HepG2 (cell line): ENCODE measurements around the gene CSNK1D. TPM values are rescaled to one million over a fixed set of nuclear protein-coding genes. Genes with fewer than 3 reads are reported as not detected.
A peak's percentile ranks its signal among the peaks of the same experiment; 100 is the strongest.

Experiments used
- ATAC-seq: fragments of 200-7000 bp; cut with Tn5 transposase; 3 replicates; pipeline ENCODE4 v1.9.1; 2020; ENCODE audit warnings: mild to moderate bottlenecking, moderate library complexity
- BruUV-seq: library from RNA; stranded (reverse); fragments of 400-500 nt; replicated peaks from 2 replicates; lab custom pipeline; 2021; lab: Mats Ljungman, UMichigan
- CTCF ChIA-PET: fragments of 300-600 bp; formaldehyde crosslinking; extraction: SDS; loops from one replicate; lab custom pipeline; 2021; ENCODE audit warnings: low total read pairs, inconsistent platforms, low intra/inter-chr PET ratio; lab: Yijun Ruan, JAX
- POLR2A ChIA-PET: fragments of 350-600 bp; sonication (Branson Sonifier 250); formaldehyde crosslinking; loops from one replicate; lab custom pipeline; 2020; ENCODE audit warnings: antibody characterized with exemption, inconsistent platforms; lab: Yijun Ruan, JAX
- DNase-seq: peaks from one replicate; pipeline ENCODE4 v3.0.0-alpha.2; 2015; ENCODE audit warnings: low spot score
- FAIRE-seq: peaks from 3 replicates; lab custom pipeline; 2011; peaks lifted over from hg19 to GRCh38; lab: Jason Lieb, UNC
- H2AFZ ChIP-seq: one replicate; pipeline ENCODE4 v1.6.1; 2011; ENCODE audit warnings: low read length, inconsistent platforms
- H3K27ac ChIP-seq: fragments of 300-600 bp; 3 replicates; pipeline ENCODE4 v1.8.0; 2011; ENCODE audit warnings: mixed run types, mild to moderate bottlenecking, mixed read lengths, low read length, inconsistent platforms; ENCODE audit not compliant: insufficient read depth; ENCODE audit errors: extremely low read length
- H3K27me3 ChIP-seq, 2 experiments: fragments of 200-600 bp in 1 of 2; 2 replicates in 1 of 2; 3 replicates in 1 of 2; pipeline versions ENCODE4 v1.6.0 to v1.8.0; 2011; ENCODE audit warnings: low read length in 2 of 2, mild to moderate bottlenecking in 2 of 2, moderate library complexity in 2 of 2, inconsistent platforms in 1 of 2; ENCODE audit not compliant: insufficient read depth in 2 of 2, control insufficient read depth in 1 of 2
- H3K36me3 ChIP-seq, 2 experiments: fragments of 200-600 bp in 1 of 2; replicated peaks in 1 of 2; 2 replicates in 1 of 2; 3 replicates in 1 of 2; pipeline versions ENCODE4 v1.5.1 to v1.8.0; 2011; ENCODE audit warnings: low read length in 2 of 2, inconsistent platforms in 1 of 2; ENCODE audit not compliant: insufficient read depth in 2 of 2, control insufficient read depth in 1 of 2
- H3K4me1 ChIP-seq: 2 replicates; pipeline ENCODE4 v1.5.1; 2012; ENCODE audit warnings: low read length, inconsistent platforms; ENCODE audit not compliant: insufficient read depth
- H3K4me2 ChIP-seq: 2 replicates; pipeline ENCODE4 v1.6.0; 2011; ENCODE audit warnings: low read depth, low read length, inconsistent platforms
- H3K4me3 ChIP-seq, 3 experiments: fragments of 200-600 bp in 1 of 3; sonication (generic), shearing (Covaris generic) in 1 of 3; replicated peaks in 1 of 3; 2 replicates each; pipeline ENCODE4 v1.5.1; 2011 to 2016; ENCODE audit warnings: low read length in 3 of 3, inconsistent platforms in 2 of 3, low read depth in 2 of 3, mild to moderate bottlenecking in 2 of 3, control low read depth in 1 of 3, mixed read lengths in 1 of 3; ENCODE audit not compliant: insufficient read depth in 1 of 3
- H3K79me2 ChIP-seq: one replicate; pipeline ENCODE4 v1.6.1; 2011; ENCODE audit warnings: low read length, inconsistent platforms; ENCODE audit not compliant: insufficient read depth
- H3K9ac ChIP-seq: 2 replicates; pipeline ENCODE4 v1.6.0; 2011; ENCODE audit warnings: mild to moderate bottlenecking, low read depth, low read length, inconsistent platforms; ENCODE audit not compliant: insufficient read depth
- H3K9me3 ChIP-seq: 2 replicates; pipeline ENCODE4 v1.5.1; 2012; ENCODE audit warnings: mild to moderate bottlenecking, low read length
- H4K20me1 ChIP-seq: 2 replicates; pipeline ENCODE4 v1.6.0; 2011; ENCODE audit warnings: inconsistent platforms, mild to moderate bottlenecking, low read length, moderate library complexity; ENCODE audit not compliant: insufficient read depth
- HDAC6 ChIP-seq: fragments of 200-600 bp; sonication (generic); IDR thresholded peaks from 2 replicates; pipeline ENCODE4 v1.7.0; 2017; ENCODE audit warnings: mild to moderate bottlenecking, antibody characterized with exemption, low read length, low read depth
- HOXA9 ChIP-seq: sonication (generic); formaldehyde crosslinking; IDR thresholded peaks from 2 replicates; pipeline ENCODE4 v1.8.1; 2022; ENCODE audit warnings: missing genetic modification reagents, mild to moderate bottlenecking, moderate library complexity, borderline replicate concordance
- ISX ChIP-seq: sonication (generic); formaldehyde crosslinking; conservative IDR thresholded peaks from 2 replicates; pipeline ENCODE4 v1.5.0; 2020; ENCODE audit warnings: missing genetic modification reagents
- NR2F6 ChIP-seq, 2 experiments: IDR thresholded peaks; 2 replicates each; pipeline ENCODE4 v1.6.1; 2016; ENCODE audit warnings: antibody characterized with exemption in 1 of 2, mild to moderate bottlenecking in 1 of 2
- PCBP1 ChIP-seq: fragments of 200-400 bp; formaldehyde crosslinking; IDR thresholded peaks from 2 replicates; pipeline ENCODE4 v1.6.1; 2017; ENCODE audit warnings: mild to moderate bottlenecking, low read depth, low read length, borderline replicate concordance
- ZMYM3 ChIP-seq: sonication (generic); formaldehyde crosslinking; IDR thresholded peaks from 2 replicates; pipeline ENCODE4 v1.5.1; 2020; ENCODE audit warnings: mild to moderate bottlenecking, missing genetic modification reagents
- ZNF629 ChIP-seq: sonication (generic); formaldehyde crosslinking; conservative IDR thresholded peaks from 2 replicates; pipeline ENCODE4 v1.5.0; 2020; ENCODE audit warnings: missing genetic modification reagents
- whole genome bisulfite sequencing: methylation state at CpG from one replicate; pipeline ENCODE4 v1.1.6; 2017; ENCODE audit warnings: low lambda C conversion rate; 5-methylcytosine and 5-hydroxymethylcytosine counted together
- in situ Hi-C: cut with HindIII; loops from 2 replicates; pipeline ENCODE4 v1.10.0; 2017; ENCODE audit warnings: low pct_unique_long_range_greater_than_20kb; ENCODE audit not compliant: extremely low pct_ligation_motif_present
- intact Hi-C: fragments of 100-400 bp; cut with micrococcal nuclease; formaldehyde crosslinking; loops from one replicate; pipeline ENCODE4 v1.10.0; 2022; ENCODE audit not compliant: unreplicated experiment
- polyA plus RNA-seq, 8 experiments: library from polyadenylated mRNA; depleted of rRNA in 3 of 8; stranded (reverse) in 7 of 8; unstranded in 1 of 8; fragments of >200 nt; fragmentation: Illumina TruSeq in 4 of 8; extraction: Trizol in 4 of 8; gene quantifications; 2 replicates each; pipeline versions ENCODE4 v1.2.1 to v1.2.3, GENCODE V29; 2011 to 2016; ENCODE audit warnings: low read depth in 4 of 8, missing spikeins in 1 of 8, mixed read lengths in 1 of 8; ENCODE audit not compliant: insufficient read depth in 1 of 8
- total RNA-seq, 5 experiments: library from RNA; depleted of rRNA; stranded (reverse); fragments of >200 nt; fragmentation: Illumina TruSeq; extraction: Trizol; gene quantifications; 2 replicates each; pipeline ENCODE4 v1.2.3, GENCODE V29; 2016; ENCODE audit warnings: low read depth in 1 of 5
- TF ChIP-seq, protein P1 (sequence below): sonication (generic); formaldehyde crosslinking; IDR thresholded peaks from 2 replicates; pipeline ENCODE4 v1.8.0; 2022; ENCODE audit warnings: missing genetic modification reagents, mild to moderate bottlenecking, moderate library complexity, borderline replicate concordance
- TF ChIP-seq, protein P2 (sequence below): sonication (generic); formaldehyde crosslinking; IDR thresholded peaks from 2 replicates; pipeline ENCODE4 v1.5.0; 2020; ENCODE audit warnings: mild to moderate bottlenecking, missing genetic modification reagents, borderline replicate concordance
- TF ChIP-seq, protein P3 (sequence below): sonication (generic); formaldehyde crosslinking; IDR thresholded peaks from 2 replicates; pipeline ENCODE4 v1.9.0; 2021; ENCODE audit warnings: missing genetic modification reagents, borderline replicate concordance

Gene CSNK1D
- total and polyA plus RNA-seq, 2 of the 13 experiments (the other 11 are each of a cell fraction or from before 2014, with no cell fraction given): 31.5 to 128 TPM

DNA sequence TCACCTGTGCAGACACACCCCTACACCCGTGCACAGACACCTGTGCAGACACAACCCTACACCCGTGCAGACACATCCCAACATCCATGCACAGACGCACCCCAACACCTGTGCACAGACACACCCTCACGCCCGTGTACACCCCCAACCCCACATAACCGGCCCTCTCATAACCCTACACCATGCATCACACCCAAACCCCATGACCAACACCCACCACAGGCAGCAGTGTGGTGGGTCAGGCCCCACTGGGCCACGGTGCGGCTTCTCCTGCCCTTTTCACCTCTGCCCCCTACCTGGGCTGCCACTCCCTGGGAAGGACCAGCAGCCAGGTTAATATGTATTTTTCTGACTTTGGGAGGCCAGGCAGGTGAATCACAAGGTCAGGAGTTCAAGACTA is 48.8 kb downstream of the CSNK1D start:
- Histone ChIP-seq H3K9me3 (no peaks in the 10 kb centered on the region), H3K9ac (no peak overlapping the region), H3K4me3 (no peak overlapping the region), H3K79me2 (peaks cover 7% of the 10 kb centered on the region), H3K27ac (no peak overlapping the region), H3K4me2 (no peak overlapping the region), H3K27me3 (no peaks in the 10 kb centered on the region), H3K4me1 (peaks cover 60% of the 10 kb centered on the region), H4K20me1 (peaks cover 7% of the 10 kb centered on the region; the same call in 1 of the 2 replicates), H2AFZ (no peak overlapping the region), H3K36me3 (no peaks in the 10 kb centered on the region)
- ChIA-PET POLR2A (interaction anchor here (1.3 to 3.2 kb wide), 5 partner anchors 8 to 118 kb away, joined by 3 to 29 read pairs (median 9); partner anchors contain the start of gene CCDC57), CTCF (no interaction called here)
- ATAC-seq: no peak
- FAIRE-seq: no peak
- WGBS: 42% methylated on average over 8 of the region's 8 CpGs
- BruUV-seq: no TSS peak
- intact Hi-C loops (loop anchor here (1.0 kb wide), 1 partner anchor 7 kb away; no protein-coding TSS in a partner anchor), in situ Hi-C loops (no loop called here)
- DNase-seq: no peak
- TF ChIP-seq ISX (CRISPR knock-in tag): no peak
- TF ChIP-seq PCBP1: no peak
- TF ChIP-seq, protein P1, sequence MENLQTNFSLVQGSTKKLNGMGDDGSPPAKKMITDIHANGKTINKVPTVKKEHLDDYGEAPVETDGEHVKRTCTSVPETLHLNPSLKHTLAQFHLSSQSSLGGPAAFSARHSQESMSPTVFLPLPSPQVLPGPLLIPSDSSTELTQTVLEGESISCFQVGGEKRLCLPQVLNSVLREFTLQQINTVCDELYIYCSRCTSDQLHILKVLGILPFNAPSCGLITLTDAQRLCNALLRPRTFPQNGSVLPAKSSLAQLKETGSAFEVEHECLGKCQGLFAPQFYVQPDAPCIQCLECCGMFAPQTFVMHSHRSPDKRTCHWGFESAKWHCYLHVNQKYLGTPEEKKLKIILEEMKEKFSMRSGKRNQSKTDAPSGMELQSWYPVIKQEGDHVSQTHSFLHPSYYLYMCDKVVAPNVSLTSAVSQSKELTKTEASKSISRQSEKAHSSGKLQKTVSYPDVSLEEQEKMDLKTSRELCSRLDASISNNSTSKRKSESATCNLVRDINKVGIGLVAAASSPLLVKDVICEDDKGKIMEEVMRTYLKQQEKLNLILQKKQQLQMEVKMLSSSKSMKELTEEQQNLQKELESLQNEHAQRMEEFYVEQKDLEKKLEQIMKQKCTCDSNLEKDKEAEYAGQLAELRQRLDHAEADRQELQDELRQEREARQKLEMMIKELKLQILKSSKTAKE (CRISPR knock-in tag): 0 out of 2 replicates have a peak, but pooled peaks have one; percentile 27
- no peak for TF ChIP-seq HOXA9 (CRISPR knock-in tag)
- TF ChIP-seq NR2F6 (IDR thresholded peaks at IDR 0.05): peak; percentile 30; the same call in 1 of the 2 replicates
- TF ChIP-seq NR2F6 (CRISPR knock-in tag; IDR thresholded peaks at IDR 0.05): no peak

DNA sequence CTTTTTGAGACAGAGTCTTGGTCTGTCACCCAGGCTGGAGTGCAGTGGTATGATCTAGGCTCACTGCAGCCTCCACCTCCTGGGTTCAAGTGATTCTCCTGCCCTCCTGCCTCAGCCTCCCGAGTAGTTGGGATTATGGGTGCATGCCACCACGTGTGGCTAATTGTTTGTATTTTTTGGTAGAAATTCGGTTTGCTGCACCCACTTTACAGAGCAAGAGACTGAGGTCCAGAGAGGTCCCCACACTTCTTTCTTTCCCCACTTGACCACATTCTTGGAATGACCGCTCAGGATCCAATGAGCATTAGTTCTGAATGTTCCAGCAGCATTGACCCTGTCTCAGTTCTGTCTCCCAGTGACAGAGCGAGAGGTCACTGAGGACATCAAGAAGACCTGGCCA is 50.0 kb downstream of the CSNK1D start:
- no peak overlapping the region for H2AFZ ChIP-seq
- DNase-seq: no peak
- H3K9ac ChIP-seq: no peak overlapping the region
- ChIA-PET CTCF (no interaction called here), POLR2A (no interaction called here)
- no peaks in the 10 kb centered on the region for H3K79me2 ChIP-seq
- WGBS: 62% methylated on average over 5 of the region's 5 CpGs
- in situ Hi-C loops (no loop called here), intact Hi-C loops (no loop called here)
- no peak for ATAC-seq
- no peaks in the 10 kb centered on the region for H3K36me3 ChIP-seq
- H3K27ac ChIP-seq: no peak overlapping the region
- BruUV-seq: no TSS peak
- H3K27me3 ChIP-seq: no peaks in the 10 kb centered on the region
- no peaks in the 10 kb centered on the region for H4K20me1 ChIP-seq
- FAIRE-seq: no peak
- H3K4me1 ChIP-seq: peaks cover 71% of the 10 kb centered on the region
- no peak overlapping the region for H3K4me2 ChIP-seq
- H3K4me3 ChIP-seq: no peak overlapping the region
- no peaks in the 10 kb centered on the region for H3K9me3 ChIP-seq
- TF ChIP-seq ZMYM3 (CRISPR knock-in tag) (0 out of 2 replicates have a peak, but pooled peaks have one; percentile 41), HDAC6 (no peak), ZNF629 (CRISPR knock-in tag) (peak; percentile 91)
- TF ChIP-seq, protein P2, sequence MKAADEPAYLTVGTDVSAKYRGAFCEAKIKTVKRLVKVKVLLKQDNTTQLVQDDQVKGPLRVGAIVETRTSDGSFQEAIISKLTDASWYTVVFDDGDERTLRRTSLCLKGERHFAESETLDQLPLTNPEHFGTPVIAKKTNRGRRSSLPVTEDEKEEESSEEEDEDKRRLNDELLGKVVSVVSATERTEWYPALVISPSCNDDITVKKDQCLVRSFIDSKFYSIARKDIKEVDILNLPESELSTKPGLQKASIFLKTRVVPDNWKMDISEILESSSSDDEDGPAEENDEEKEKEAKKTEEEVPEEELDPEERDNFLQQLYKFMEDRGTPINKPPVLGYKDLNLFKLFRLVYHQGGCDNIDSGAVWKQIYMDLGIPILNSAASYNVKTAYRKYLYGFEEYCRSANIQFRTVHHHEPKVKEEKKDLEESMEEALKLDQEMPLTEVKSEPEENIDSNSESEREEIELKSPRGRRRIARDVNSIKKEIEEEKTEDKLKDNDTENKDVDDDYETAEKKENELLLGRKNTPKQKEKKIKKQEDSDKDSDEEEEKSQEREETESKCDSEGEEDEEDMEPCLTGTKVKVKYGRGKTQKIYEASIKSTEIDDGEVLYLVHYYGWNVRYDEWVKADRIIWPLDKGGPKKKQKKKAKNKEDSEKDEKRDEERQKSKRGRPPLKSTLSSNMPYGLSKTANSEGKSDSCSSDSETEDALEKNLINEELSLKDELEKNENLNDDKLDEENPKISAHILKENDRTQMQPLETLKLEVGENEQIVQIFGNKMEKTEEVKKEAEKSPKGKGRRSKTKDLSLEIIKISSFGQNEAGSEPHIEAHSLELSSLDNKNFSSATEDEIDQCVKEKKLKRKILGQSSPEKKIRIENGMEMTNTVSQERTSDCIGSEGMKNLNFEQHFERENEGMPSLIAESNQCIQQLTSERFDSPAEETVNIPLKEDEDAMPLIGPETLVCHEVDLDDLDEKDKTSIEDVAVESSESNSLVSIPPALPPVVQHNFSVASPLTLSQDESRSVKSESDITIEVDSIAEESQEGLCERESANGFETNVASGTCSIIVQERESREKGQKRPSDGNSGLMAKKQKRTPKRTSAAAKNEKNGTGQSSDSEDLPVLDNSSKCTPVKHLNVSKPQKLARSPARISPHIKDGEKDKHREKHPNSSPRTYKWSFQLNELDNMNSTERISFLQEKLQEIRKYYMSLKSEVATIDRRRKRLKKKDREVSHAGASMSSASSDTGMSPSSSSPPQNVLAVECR (CRISPR knock-in tag): no peak
- TF ChIP-seq, protein P3, sequence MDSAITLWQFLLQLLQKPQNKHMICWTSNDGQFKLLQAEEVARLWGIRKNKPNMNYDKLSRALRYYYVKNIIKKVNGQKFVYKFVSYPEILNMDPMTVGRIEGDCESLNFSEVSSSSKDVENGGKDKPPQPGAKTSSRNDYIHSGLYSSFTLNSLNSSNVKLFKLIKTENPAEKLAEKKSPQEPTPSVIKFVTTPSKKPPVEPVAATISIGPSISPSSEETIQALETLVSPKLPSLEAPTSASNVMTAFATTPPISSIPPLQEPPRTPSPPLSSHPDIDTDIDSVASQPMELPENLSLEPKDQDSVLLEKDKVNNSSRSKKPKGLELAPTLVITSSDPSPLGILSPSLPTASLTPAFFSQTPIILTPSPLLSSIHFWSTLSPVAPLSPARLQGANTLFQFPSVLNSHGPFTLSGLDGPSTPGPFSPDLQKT (CRISPR knock-in tag): no peak
